HAP-1 (cell line): ENCODE results near the gene GRPEL1.

Experiments used
- DNase-seq, 2 experiments: peaks; one replicate each; pipeline ENCODE4 v3.0.0-alpha.2; 2016 to 2020; ENCODE audit warnings: low spot score in 2 of 2
- H3K27me3 ChIP-seq: fragments of 250-450 bp; sonication (Bioruptor Pico); 2 replicates; pipeline ENCODE4 v1.5.1; 2020; ENCODE audit warnings: low read depth, mild to moderate bottlenecking, moderate library complexity
- H3K36me3 ChIP-seq: fragments of 250-450 bp; sonication (Bioruptor Pico); replicated peaks from 2 replicates; pipeline ENCODE4 v1.5.1; 2020; ENCODE audit warnings: mild to moderate bottlenecking
- H3K4me1 ChIP-seq: fragments of 250-450 bp; sonication (Bioruptor Pico); 2 replicates; pipeline ENCODE4 v1.5.1; 2020; ENCODE audit warnings: mild to moderate bottlenecking
- H3K4me3 ChIP-seq: fragments of 250-450 bp; sonication (Bioruptor Pico); 2 replicates; pipeline ENCODE4 v1.5.1; 2020; ENCODE audit warnings: mild to moderate bottlenecking, moderate library complexity
- H3K9me3 ChIP-seq: fragments of 250-450 bp; sonication (Bioruptor Pico); 2 replicates; pipeline ENCODE4 v1.5.1; 2020; ENCODE audit warnings: mild to moderate bottlenecking, moderate library complexity
- in situ Hi-C: fragments of 300-500 bp; cut with MboI; formaldehyde crosslinking; loops from 3 replicates; pipeline ENCODE4 v1.14.3; 2020; ENCODE audit warnings: low sequenced_read_pairs, inconsistent platforms, mixed read lengths

GRPEL1 gene

DNA sequence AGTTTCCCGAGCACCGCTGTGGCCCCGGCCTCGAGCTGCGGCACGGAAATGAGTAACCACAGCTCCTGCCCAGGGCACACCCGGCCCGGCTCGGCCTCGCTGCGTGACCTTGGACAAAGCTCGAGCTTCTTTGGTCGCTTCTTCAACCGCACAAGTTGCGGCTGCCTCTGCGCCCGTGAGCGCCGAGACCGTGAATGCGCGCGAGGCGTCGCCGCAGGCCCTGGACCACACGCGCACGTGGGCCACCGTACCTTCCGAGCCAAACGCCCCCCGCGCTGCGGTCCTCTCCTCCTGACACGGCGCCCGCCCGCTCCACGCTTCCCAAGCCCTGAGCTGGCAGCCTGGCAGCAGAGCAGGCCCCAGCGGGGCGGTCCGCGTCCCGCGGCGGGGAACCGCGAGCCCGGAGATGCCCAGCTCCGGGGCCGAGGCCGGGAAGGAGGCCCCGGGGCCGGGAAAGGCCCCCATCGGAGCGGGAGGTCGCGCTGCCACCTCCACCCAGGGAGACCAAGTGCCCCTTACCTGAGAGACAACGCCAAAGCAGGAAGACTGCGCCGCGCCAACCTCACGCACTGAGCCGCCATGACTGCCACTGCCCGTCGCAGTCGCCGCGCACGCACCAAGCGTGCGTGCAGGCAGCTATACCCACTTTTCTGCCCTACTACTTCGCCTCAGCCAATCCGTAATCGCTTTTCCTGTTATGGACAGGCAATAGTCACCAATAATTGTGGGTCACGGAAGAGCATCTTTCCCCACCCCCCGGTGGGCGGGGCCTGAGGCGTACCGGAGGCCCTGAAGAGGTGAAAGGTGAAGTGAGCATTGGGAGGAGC is at the start of gene GRPEL1:
TSS of gene GRPEL1 (minus strand) at position 613 of the 827 bp plus-strand sequence. CDS start at position 581, 32 bp downstream.
- H3K36me3 ChIP-seq, result peaks cover 33% of the 10 kb centered on the region
- no peaks in the 10 kb centered on the region for H3K9me3 ChIP-seq
- no peaks in the 10 kb centered on the region for H3K27me3 ChIP-seq
- peak within 1 kb of the TSS; percentile 89 for H3K4me3 ChIP-seq
- peak; percentile 97 to 100 for DNase-seq
- peaks cover 19% of the 10 kb centered on the region for H3K4me1 ChIP-seq
- in situ Hi-C loops, result no loop called here

DNA sequence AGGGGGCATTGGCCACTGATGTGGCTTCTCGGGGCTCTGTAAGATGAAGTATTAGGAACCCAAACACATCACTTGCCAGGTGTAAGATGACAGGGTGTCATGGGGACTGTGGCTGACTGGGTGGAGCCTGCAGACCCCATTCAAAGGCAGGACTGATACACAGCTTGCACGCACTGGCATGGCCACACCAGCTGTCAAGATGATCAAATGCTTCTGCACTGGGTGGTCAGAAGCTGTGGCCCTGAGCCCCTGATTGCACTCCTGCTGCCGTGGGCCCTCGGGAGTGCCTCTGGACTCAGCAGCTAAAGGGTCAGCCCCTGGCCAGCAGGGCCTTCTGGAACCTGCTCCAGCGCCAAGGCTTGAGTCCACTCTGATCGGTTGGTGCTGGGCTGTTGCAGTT is 48.8 kb upstream of the GRPEL1 start:
- no peak for DNase-seq
- in situ Hi-C loops, result no loop called here
- Histone ChIP-seq H3K36me3 (no peaks in the 10 kb centered on the region), H3K4me3 (no peak overlapping the region), H3K4me1 (no peaks in the 10 kb centered on the region), H3K27me3 (no peaks in the 10 kb centered on the region), H3K9me3 (no peaks in the 10 kb centered on the region)

DNA sequence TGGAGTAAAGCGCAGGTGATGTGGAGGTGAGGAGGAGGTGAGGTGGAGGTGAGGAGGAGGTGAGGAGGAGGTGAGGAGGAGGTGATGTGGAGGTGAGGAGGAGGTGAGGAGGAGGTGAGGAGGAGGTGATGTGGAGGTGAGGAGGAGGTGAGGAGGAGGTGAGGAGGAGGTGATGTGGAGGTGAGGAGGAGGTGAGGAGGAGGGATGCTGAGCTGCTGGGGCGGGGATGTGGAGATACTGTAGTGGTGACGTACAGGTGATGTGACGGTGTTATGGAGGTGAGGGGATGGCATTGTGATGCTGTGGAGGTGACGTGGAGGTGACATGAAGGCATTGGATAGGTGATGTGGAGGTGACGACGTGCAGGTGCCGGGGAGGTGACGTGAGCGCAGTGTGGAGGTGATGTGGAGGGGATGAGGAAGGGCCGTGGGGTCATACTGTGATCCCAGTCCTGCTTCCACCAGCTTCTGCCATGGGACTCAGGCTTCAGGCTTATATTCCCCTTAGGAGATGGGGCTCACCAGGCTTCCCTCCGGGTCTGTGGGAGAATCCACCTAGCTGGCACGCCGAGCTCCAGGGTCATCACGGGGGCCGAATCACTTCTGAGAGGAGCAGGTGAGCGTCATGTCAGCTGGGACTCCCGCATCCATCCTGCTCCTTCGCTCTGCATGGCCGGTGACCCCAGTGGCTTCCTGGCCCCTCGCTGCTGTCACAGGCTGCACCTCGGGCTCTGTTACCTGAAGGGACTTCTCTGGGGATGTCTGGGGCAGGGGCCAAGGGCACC is 47.9 kb upstream of the GRPEL1 start:
- H3K9me3 ChIP-seq, result no peaks in the 10 kb centered on the region
- no peaks in the 10 kb centered on the region for H3K4me1 ChIP-seq
- H3K36me3 ChIP-seq, result no peaks in the 10 kb centered on the region
- in situ Hi-C loops, result no loop called here
- H3K27me3 ChIP-seq, result no peaks in the 10 kb centered on the region
- no peak overlapping the region for H3K4me3 ChIP-seq
- DNase-seq, result no peak

DNA sequence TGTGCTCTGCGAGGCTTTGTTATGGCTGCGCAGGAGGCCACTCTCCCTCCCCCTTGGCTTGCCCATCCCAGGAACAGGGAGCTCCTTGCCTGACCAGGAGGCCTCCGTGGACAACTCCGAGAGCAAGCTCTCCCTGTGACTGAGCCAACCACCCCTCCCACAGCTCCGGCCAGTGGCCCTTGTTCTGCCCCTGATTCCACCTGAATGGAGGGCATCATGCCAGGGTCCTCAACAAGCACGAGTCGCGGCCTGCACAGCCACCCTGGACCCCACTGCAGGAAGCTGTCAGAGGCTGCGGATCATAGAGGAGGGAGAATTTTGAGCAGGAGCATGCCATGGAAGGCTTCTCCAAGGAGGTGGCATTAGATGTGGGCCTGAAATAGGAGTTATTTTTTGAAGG is 44.8 kb upstream of the GRPEL1 start:
- H3K27me3 ChIP-seq, result no peaks in the 10 kb centered on the region
- no peak for DNase-seq
- no peak overlapping the region for H3K4me3 ChIP-seq
- in situ Hi-C loops, result no loop called here
- no peaks in the 10 kb centered on the region for H3K36me3 ChIP-seq
- H3K9me3 ChIP-seq, result no peaks in the 10 kb centered on the region
- no peaks in the 10 kb centered on the region for H3K4me1 ChIP-seq

DNA sequence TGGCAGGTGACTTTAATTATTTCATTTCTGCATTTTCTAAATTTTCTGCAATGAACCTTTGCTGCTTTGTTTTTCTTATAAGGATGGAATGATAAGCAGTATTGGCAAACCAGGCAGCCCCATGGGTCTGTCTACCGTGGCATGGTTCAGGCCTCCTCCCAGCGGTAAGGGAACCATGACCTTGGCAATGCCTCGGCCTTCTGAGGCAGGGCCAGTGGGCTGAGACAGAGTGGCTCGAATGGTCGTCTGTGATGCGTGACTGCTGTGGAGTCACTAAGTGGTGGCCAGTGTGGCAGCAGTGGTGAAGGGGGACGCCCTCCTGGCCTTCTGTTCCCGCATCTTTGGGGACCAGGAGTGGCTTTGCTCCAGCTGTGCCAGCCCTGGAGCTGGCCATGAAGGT is 43.6 kb upstream of the GRPEL1 start:
- in situ Hi-C loops, result no loop called here
- Histone ChIP-seq H3K4me3 (no peak overlapping the region), H3K36me3 (no peaks in the 10 kb centered on the region), H3K9me3 (no peaks in the 10 kb centered on the region), H3K27me3 (no peaks in the 10 kb centered on the region), H3K4me1 (no peaks in the 10 kb centered on the region)
- DNase-seq, result no peak

DNA sequence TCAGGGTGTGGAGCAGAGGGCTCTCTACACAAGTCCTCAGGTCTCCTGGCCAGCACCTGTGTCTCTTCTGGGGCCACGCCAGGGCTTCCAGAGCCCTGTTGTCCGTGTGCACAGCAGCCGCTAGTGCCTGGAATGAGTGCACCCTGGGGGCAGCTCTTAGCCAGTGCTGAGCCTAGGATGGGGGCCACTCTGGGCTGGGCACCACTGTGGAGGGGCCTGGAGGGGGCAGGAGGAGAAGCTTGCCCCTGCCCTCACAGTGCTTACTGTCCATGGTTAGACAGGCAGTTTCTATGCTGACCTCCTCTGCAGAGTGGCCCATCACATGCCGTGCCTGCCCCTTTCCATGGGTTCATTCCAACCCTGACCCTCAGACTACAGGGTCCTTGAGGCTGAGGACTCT is 42.7 kb upstream of the GRPEL1 start:
- Histone ChIP-seq H3K36me3 (no peaks in the 10 kb centered on the region), H3K9me3 (no peaks in the 10 kb centered on the region), H3K27me3 (no peaks in the 10 kb centered on the region), H3K4me1 (no peaks in the 10 kb centered on the region), H3K4me3 (no peak overlapping the region)
- no peak for DNase-seq
- in situ Hi-C loops, result no loop called here

DNA sequence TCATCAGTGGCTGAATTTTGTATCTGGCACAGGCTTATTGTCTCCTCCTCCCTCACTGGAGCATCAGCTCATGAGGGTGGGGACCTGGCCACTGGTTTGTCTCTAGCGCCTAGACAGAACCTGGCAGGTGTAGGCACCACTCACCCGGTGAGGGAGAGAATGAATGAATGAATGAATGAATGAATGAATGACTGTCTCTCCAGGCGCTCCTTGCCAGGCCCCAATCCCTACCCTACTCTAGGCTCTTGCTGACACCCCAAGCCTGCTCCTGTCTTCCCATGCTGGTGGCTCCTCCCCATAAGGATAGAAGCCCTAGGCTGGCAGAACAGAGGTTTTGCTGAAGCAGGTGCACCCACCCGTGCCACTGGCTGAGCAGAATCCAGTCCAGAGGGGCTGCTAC is 41.3 kb upstream of the GRPEL1 start:
- no peak for DNase-seq
- no peak overlapping the region for H3K4me3 ChIP-seq
- no peaks in the 10 kb centered on the region for H3K4me1 ChIP-seq
- no peaks in the 10 kb centered on the region for H3K27me3 ChIP-seq
- in situ Hi-C loops, result no loop called here
- H3K9me3 ChIP-seq, result no peaks in the 10 kb centered on the region
- no peaks in the 10 kb centered on the region for H3K36me3 ChIP-seq

DNA sequence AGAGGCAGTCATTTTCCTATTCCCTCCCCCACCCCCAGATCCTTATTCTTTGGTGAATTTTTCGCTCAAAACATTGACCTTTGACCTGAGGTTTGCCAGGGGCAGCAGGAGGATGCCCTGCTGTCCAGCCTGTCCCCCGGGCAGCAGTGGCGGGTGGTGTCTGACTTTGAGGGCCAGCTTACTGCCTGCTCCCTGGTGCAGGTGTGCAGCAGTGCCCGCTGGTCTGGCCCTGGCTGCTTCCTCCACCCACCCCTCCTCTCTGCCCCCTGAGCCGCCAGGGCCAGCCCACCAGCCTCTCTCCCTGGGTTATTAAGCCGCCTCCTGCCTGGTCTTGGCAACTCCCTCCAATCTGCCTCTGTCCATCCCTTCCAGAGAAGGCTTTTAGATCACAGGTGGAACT is 40.8 kb upstream of the GRPEL1 start:
- DNase-seq, result no peak
- in situ Hi-C loops, result no loop called here
- Histone ChIP-seq H3K9me3 (no peaks in the 10 kb centered on the region), H3K4me1 (peaks cover 1% of the 10 kb centered on the region; the same call in 1 of the 2 replicates), H3K27me3 (no peaks in the 10 kb centered on the region), H3K36me3 (no peaks in the 10 kb centered on the region), H3K4me3 (no peak overlapping the region)

DNA sequence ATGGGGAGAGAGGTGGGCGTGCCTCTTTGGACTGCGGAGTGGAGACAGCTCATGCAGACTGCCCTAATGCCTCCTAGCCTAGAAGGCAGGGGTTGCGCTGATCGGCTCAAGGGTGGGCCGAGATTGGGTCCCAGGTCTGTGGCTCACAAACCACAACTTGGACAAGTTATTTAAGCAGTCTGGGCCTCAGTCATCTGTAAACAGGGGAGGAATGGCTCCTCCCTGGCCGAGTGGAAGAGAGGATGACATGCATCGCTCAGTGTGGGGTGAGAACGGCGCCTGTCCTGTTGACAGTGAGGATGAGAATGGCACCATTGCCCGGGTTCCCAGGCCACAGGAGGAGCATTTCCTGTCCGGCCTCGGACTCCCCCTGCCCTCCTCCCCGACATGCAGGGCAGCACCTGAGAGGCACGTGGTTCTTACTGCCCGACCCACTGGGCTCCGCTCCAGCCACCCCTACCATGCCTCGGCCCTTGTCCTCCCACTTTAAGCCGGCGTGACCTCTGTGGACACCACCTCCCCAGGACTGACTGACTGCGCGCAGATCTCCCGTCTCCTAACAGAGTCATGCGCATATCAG is 40.3 kb upstream of the GRPEL1 start:
- no peak for DNase-seq
- H3K27me3 ChIP-seq, result no peaks in the 10 kb centered on the region
- in situ Hi-C loops, result no loop called here
- no peaks in the 10 kb centered on the region for H3K36me3 ChIP-seq
- peaks cover 4% of the 10 kb centered on the region for H3K4me1 ChIP-seq
- H3K9me3 ChIP-seq, result no peaks in the 10 kb centered on the region
- no peak overlapping the region for H3K4me3 ChIP-seq

DNA sequence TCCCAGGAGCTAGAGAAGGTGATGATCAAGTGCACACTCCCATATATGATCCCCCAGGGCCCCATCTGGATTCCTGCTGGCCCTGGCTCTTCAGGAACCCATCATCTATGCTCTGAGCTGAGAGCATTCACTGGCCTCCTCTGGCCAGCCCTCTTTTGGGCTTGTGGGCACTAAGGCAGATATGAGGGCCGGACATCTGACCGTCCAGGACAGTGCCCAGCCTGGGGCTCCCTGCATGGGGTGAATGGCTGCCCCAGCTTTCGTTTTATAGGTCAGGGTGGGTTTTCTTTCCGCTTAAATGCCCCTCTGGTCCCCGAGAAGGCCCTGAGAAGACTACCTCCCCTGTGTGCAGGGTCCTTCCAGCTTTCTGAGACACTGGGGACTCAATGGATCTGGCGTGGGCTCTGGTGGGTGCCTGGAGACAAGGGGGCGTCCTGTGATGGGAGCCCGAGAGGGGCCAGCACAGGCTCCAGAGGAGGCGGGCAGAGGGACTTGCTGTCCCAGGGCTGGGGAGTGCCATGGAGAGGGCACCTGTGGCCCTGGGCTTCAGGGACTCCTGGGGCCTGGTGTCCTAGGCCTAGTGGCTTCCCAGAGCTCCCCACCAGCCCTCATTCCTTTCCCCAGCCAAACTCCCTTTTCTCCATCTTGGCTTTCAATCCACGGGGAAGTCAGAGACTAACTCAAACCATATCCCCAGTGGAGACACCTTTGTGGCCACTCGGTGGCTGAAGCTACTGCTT is 39.5 kb upstream of the GRPEL1 start:
- Histone ChIP-seq H3K4me3 (no peak overlapping the region), H3K4me1 (peaks cover 9% of the 10 kb centered on the region), H3K27me3 (no peaks in the 10 kb centered on the region), H3K9me3 (no peaks in the 10 kb centered on the region), H3K36me3 (no peaks in the 10 kb centered on the region)
- no peak for DNase-seq
- in situ Hi-C loops, result no loop called here

DNA sequence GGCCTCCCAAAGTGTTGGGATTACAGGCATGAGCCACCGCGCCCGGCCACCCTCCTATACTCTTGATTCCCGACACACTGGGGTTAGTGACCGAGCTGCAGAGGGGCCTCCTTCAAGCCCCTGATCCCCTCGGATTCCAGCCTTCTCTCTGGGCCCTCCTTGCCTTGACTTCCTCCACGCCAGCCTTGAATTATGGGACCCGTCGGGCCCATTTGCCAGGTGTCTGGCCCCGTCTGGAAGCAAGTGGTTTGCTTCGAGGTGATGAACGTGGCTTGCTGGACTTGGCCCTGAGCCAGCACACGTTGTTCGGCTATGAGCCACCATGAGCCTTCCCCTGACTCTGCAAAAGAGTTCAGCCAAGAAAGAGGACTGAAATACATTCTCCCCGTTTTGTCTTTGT is 37.4 kb upstream of the GRPEL1 start:
- H3K4me3 ChIP-seq, result no peak overlapping the region
- peaks cover 14% of the 10 kb centered on the region for H3K4me1 ChIP-seq
- no peaks in the 10 kb centered on the region for H3K9me3 ChIP-seq
- no peaks in the 10 kb centered on the region for H3K36me3 ChIP-seq
- DNase-seq, result no peak
- no peaks in the 10 kb centered on the region for H3K27me3 ChIP-seq
- in situ Hi-C loops, result no loop called here

DNA sequence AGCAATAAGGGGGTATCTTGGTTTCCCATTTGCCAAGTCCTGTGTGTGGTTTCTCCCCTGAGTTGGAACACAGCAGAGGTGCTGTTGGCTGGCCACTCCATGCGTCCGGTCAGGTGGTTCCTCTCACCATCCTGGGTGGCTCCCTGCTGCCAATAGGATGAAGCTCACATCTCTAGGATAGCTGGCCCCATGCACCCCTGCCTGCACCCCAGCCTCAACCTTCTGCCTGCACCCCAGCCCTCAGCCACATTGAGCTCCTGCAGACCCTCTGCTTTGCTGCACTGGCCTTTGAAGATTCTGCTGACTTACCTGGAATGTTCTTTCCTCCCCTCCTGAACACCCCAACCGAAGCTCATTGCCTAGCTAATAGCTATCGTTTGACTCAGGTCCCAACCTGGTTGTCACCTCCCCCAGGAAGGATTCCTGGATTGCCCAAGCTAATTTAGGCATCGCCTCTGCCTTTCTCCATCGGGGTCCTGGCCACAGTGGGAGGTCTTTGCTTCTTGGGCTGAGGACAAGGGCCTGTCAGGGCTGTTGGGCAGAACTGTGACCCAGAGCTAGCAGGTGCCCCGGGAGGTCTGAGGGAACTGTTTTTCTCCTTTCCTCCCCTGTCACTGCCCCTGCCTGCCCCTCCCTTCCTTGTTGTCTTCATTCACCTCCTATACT is 36.6 kb upstream of the GRPEL1 start:
- DNase-seq, result no peak

More for the DNA sequence above, 36.6 kb upstream of the GRPEL1 start:
- in situ Hi-C loops, result no loop called here
- Histone ChIP-seq H3K27me3 (no peaks in the 10 kb centered on the region), H3K36me3 (no peaks in the 10 kb centered on the region), H3K9me3 (no peaks in the 10 kb centered on the region), H3K4me1 (peaks cover 14% of the 10 kb centered on the region), H3K4me3 (no peak overlapping the region)
